HL-60/S4 treated with retinoic acid at 250 ng/mL for 4 days and 3 days (cell line): Measurements from ENCODE around the gene PTPRN2.
"Not testable (repeated sequence)": the region's sequence is repeated elsewhere in the genome, so short reads cannot be mapped to it uniquely, and the experiment has no call there.

Experiments used
- in situ Hi-C: fragments of 300-500 bp; cut with MboI; formaldehyde crosslinking; loops from 2 replicates; pipeline ENCODE4 v1.7.0; 2022; ENCODE audit warnings: low sequenced_read_pairs

Gene PTPRN2

DNA sequence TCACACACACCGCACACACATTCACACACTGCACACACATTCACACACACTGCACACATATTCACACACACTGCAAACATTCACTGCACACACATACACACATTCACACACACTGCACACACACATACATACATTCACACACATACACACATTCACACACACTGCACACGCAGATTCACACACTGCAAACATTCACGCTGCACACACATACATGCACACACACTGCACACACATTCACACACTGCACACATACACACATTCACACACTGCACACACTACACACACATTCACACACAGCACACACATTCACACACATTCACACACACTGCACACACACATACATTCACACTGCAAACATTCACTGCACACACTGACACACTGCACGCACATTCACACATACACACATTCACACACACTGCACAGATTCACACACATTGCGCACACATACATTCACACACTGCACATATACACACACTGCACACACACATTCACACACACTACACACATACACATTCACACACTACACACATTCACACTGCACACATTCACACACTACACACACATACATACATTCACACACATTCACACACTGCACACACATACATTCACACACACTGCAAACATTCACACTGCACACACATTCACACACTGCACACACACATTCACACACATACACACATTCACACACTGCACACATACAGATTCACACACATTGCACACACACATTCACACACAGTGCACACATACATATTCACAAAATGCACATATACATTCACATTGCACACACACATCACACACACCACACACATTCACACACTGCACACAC lies 325.1 kb downstream of the PTPRN2 start:
- in situ Hi-C loops = no loop called here

- in situ Hi-C loops = no loop called here
Measured at GRCh38 chr7:158261362-158262235, 326.0 kb downstream of the PTPRN2 start.

DNA sequence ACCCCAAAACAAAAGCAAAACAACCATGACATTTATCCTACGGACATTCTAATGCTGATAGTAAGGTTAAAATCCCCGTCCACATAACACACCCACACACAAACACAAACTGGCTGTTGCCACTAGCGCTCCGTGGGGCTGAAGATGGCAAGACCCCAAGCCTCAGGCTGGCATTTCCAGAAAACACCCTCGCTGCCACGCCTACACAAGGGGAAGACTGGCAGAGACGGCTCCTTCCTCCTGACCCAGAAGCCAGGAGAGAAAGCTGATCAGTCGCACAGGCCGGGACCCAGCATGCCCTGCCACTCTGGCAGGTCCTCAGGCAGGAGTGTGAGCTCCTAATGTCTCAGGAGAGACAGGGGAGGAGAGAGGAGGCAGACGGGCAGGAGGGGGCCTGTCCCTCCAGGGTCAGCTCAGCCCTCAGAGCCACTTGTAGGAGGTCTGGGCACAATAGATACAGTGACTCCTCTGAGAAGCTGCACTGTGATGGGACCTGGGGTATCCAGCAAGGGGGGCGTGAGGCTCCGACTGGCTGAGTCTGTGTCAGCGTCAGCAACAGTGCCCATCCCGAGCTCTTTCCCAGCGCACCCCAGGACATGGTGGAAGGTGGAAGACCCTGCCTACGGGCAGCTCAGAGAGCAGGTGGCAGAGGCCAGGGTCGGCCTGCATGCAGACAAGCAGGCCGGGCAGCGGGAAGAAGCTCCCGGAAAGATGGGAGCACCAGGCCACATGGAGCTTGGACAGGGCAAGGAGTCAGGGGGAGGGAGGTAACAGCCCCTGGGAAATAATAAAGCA lies 326.9 kb downstream of the PTPRN2 start:
- in situ Hi-C loops = no loop called here

DNA sequence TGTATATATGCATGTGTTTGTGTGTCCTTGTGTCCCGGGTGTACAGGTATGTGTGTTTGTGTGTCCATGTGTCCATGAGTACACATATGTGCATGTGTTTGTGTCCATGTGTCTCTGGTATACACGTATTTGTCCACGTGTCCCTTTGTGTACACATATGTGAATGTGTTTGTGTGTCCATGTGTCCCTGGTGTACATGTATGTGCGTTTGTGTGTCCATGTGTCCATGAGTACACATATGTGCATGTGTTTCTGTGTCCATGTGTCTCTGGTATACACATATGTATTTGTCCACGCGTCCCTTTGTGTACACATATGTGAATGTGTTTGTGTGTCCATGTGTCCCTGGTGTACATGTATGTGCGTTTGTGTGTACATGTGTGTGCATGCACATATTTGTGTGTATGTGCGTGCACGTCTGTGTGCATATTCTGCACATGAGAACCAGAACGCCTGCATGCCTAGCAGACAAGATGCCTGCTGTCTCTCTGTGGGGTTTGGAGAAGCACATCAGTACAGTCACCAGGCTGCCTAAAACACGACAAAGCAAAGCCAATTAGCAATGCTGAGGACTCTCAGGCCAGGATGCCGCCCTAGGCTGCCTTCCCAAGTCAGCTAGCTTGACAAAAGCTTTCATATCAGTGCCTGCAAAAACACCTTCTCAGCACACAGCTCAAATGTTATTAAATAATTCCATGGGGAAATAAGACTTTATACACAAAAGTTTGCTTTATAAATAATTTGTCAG lies 327.8 kb downstream of the PTPRN2 start:
- in situ Hi-C loops = no loop called here

GRCh38 chr7:158259141-158259540 lies 328.5 kb downstream of the PTPRN2 start:
- in situ Hi-C loops = no loop called here

DNA sequence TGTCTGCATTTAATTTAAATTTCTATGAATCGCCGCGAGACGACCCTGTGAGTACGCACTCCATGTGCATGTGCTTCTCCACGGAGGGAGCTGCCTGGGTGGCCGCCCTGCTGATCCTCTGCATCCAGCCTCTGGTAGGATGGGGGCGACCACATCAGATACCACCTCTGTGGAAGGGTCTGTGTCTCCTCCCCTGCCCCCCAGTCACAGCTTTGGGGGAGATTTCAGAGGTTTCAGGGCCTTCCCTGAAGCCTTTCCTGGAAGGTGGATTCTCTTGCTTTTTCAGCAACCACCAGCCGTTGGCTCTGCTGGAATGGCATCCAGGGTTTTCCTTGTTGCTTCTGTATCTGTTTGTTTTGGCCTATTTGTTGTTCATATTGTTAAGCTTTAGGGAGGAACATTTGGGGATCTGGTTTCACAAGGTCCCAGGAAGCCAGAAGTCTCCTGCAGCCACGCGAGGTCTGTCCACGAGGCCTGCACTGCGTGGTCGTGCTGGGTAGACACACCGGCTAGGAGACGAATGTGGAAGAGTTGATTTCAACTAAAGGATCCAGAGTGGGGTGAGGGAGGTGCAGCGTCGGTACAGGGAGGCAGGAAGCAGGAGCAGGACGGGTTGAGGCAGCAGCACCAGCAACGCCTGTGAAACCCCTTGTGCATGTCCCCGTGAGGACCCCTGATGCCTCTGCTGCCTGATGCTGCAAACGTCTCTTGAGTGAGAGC lies 329.1 kb downstream of the PTPRN2 start:
- in situ Hi-C loops = no loop called here

DNA sequence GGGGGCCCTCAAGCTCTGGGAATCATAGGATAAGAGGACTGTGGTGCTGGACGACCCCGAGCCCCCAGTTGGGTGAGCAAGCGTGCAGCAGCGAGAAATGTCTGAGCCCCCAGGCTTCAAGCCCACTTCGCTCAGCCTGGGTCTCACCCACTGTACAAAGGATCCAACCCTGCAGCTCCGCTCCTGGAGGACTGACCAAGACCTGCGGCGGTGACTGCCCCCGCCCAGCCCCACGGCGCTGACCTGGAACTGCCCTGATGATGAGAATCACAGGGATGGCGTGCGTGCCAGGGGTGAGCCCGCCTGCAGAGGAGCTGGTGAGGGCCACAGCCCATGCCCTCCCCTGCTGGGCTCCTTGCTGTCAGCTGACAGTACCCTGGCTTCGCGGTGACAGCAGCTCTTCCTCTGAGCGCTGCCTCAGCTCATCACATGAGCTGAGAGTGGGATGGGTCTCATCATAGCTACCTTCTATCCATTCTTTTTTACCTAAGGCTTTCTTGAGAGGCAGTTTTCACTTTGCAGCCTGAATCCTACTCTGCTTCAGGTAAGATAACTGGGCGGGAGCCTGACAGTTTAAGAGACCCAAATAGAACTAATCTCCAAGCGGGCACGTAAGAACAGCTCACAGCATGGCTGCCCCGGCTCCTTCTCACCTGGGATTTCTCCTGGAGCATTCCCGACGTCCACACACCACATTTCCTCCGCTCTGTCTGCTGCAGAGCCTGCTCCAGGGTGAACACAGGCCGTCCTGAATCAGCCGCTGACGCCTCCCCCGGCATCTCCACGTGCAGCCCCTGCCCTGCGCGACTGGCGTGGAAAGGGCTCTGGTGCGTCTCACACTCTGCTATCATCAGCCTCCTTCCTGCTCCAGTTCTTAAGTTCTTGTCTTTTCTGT lies 329.9 kb downstream of the PTPRN2 start:
- in situ Hi-C loops = no loop called here

GRCh38 chr7:158257001-158257400 lies 330.6 kb downstream of the PTPRN2 start:
- in situ Hi-C loops = no loop called here

- in situ Hi-C loops = no loop called here
Measured at GRCh38 chr7:158256091-158256816, 331.4 kb downstream of the PTPRN2 start.

GRCh38 chr7:158255558-158255957 lies 332.1 kb downstream of the PTPRN2 start:
- in situ Hi-C loops = no loop called here

DNA sequence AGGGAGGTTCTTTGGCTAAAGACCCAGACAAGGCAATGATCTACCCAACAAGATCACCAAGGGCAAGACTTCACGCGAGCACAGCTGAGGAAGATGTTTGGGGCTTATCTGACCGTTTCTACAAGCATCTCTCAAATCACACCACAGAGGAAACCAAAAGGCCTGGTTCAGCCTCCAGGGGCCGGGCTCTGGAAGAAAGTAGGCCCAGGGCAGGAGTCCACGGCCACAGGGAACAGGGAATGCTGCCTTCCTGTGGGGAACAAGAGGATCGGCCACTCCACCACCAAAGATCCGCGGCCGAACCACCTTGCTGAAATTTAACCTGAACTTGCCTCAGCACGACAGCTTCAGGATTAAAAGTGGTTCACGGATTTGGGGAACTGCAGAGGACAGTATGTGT lies 332.5 kb downstream of the PTPRN2 start:
- in situ Hi-C loops = no loop called here

DNA sequence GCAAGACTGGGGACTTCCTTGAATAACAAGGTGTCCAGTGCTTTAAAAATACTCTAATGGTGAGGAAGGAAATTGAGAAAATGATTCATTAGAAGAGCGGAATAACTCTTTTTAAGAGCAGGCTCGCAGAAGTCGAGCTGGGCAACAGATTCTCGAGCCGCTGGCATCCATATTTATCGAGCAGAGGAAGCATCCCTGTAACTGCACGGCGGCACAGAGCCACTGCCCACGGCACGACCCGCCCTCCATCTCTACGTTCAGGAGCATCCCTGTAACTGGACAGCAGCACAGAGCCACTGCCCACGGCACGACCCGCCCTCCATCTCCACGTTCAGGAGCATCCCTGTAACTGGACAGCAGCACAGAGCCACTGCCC lies 334.0 kb downstream of the PTPRN2 start:
- in situ Hi-C loops = not testable (repeated sequence)

GRCh38 chr7:158252837-158253669 lies 334.6 kb downstream of the PTPRN2 start:
- in situ Hi-C loops = no loop called here

- in situ Hi-C loops = no loop called here
Measured at GRCh38 chr7:158252081-158252836, 335.4 kb downstream of the PTPRN2 start.

DNA sequence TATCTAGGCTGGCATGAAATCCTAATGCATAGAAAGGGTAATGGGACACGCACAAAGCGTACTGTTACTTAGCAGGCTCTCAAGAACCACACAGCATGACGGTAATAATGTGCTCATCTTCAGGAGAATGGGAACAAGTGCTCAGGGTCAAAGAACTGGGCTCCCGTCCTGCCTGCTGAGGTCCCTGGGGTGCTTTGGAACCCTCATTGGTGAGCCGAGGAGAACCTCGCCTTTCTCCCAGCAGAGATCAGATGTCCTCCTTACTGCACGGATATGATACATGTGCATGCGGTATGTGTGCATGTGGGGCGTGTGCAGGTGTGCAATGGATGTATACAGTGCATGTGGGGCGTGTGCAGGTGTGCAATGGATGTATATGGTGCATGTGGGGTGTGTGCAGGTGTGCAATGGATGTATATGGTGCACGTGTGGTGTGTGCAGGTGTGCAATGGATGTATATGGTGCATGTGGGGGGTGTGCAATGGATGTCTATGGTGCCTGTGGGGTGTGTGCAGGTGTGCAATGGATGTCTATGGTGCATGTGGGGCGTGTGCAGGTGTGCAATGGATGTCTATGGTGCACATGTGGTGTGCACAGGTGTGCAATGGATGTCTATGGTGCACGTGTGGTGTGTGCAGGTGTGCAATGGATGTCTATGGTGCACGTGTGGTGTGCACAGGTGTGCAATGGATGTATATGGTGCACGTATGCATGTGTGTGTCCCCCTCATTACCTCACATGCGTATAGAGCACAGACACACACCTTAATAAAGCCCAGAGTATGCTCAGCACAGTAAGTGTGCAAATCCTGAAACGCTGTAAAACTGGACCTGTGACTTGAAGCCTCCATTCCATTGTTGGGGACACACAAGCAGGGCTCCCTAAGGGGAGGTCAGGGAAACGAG lies 336.3 kb downstream of the PTPRN2 start:
- in situ Hi-C loops = no loop called here

- in situ Hi-C loops = no loop called here
Measured at GRCh38 chr7:158249692-158250091, 337.9 kb downstream of the PTPRN2 start.
